HG03095 (cell line): ENCODE measurements around the gene GLA.
A peak's percentile ranks its signal among the peaks of the same experiment; 100 is the strongest.

Experiments used
- ATAC-seq: cut with Tn5 transposase; IDR thresholded peaks from one replicate; pipeline ENCODE4 v1.9.1; 2021; ENCODE audit warnings: moderate library complexity; ENCODE audit not compliant: unreplicated experiment

GLA gene

DNA sequence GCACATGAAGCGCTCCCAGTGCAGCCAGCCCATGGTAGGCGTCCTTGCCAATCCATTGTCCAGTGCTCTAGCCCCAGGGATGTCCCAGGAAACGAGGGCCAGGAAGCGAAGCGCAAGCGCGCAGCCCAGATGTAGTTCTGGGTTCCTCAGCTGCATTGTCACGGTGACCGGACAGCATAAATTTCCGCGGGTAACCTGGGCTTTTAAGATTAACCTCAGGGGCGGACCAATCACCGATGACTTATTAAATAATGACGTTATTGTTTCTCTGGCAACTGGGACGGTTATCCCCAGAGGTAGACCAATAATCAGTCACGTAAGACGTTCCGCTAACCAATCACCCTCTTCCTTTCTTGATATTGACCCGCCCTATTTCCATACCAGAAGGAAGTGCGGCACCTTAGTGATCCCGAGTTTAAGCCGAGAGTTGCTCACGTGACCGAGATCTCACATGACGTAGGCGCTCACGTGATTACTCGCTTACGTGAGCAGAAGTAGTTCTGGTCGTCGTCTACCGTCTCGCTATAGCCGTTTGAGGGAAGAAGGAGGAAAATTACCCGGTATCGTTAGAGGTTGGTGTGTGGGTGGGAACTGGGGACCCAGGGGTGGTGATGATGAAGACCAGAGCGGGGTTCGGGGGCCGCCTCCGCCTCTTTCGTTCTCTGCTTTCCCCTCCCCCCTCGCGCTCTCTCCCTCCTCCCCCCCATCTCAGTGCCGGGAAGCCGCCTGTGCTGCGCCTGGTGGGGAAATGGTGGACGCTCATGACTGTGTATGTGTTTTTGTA lies at the start of gene GLA, which contains the start of gene HNRNPH2:
Gene GLA (minus strand): TSS at position 178 of the 784 bp plus-strand sequence. CDS start 22 bp downstream, at position 156.
Gene HNRNPH2 (plus strand): TSS at position 475 of the 784 bp plus-strand sequence. CDS start 3,767 bp downstream, outside the sequence.
- peak; percentile 88 for ATAC-seq

GRCh38 chrX:101452056-101452455 lies 44.3 kb upstream of the GLA start:
- ATAC-seq, result no peak

- no peak for ATAC-seq
Observed at GRCh38 chrX:101450961-101451360, 43.2 kb upstream of the GLA start.

DNA sequence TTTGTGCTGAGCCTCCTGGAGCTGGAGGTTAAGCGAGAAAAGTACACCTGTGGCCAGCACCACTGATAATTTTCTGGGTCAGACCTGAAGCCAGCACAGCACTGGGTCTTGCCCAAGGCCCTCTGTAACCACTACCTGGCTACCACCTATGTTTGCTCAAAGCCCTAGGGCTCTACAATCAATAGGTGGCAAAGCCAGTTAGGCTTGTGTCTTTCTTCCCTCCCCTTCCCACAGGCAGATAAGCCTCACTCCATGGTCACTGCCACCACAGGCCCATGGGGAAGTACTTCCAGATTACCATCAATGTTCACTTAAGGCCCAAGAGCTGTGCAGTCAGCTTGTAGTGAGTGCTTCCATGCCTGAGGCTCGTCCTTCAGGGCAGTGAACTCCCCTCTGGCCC lies 42.4 kb upstream of the GLA start:
- no peak for ATAC-seq

GRCh38 chrX:101449279-101449678 lies 41.6 kb upstream of the GLA start:
- no peak for ATAC-seq

DNA sequence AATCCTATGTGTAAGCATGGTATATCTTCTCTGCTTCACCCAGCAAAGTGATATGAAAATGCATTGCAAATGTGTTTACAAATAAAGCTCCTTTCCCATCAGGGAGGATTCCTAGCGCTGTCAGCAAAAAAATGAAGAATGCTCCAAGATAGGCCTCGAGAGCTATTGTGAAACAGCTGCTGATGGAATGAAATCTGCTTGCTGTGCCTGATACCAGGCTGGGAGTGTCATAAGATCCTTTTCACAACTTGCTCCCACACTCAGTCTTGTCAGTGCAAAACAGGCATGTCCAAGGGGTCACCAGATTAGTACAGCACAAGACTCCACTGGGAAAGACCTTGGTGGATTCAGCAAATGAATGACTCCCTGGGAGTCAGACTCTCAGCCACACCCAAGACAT lies 34.4 kb upstream of the GLA start:
- no peak for ATAC-seq

DNA sequence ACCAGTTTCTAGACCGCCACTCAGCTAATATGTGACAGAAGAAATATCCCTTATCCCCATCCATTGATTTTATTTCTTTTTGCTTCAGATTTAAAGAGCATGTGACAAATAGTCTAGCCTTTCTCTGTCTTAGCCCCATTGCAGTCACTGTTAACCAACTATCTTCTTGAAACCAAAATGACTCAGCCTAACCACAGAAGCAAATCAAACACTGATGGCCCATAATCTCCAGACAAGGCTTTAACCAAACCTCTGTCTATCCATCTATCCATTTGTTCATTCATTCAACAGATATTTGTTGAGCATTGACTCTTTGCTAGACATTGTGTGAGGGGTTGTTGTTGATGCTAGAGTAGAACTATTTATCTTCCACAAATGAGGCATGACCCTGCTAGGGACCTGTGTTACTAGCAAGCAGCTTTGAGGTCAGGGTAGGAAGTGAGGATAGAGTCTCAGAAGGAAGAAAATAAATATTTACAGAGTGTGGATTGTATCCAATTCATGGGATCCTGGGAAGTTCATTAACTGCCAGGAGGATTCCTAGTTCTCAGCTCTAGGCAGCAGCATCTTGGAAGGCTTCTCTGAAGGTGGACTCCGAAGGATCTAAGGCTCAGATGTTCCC lies 22.8 kb upstream of the GLA start:
- peak; percentile 95 for ATAC-seq

DNA sequence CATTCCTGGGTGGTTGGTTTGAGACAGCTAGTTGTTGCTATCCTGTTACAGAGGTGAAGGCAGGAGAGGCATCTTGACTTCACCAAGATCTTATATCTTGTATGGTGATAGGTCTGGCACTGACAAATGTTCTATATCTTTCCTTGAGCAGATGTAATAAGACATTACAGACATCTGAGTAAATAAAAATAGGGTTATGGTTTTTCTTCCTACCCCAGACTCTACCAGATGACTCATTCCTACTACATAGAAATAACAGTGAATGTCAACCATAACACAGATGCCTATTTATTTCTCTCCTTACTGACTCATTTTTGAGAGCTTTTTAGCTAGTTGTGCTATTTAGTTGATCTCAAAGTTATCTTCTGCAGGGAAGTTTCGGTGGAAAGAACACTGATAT lies 22.2 kb upstream of the GLA start:
- ATAC-seq, result no peak

DNA sequence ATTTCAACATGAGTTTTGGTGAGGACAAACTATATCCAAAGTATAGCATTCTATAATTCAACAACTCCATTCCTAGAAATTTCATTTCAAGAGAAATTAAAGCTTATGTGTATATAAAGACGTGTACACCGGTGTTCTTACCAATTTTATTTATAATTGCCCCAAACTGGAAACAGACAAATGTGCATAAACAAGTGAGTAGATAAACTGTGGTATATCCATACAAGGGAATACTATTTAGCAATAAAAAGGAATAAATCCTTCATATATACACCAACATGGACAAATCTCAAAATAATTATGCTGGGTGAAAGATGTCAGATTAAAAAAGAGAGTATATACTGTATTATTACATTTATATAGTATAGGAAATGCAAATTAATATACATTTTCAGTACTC lies 20.2 kb upstream of the GLA start:
- ATAC-seq, result no peak

DNA sequence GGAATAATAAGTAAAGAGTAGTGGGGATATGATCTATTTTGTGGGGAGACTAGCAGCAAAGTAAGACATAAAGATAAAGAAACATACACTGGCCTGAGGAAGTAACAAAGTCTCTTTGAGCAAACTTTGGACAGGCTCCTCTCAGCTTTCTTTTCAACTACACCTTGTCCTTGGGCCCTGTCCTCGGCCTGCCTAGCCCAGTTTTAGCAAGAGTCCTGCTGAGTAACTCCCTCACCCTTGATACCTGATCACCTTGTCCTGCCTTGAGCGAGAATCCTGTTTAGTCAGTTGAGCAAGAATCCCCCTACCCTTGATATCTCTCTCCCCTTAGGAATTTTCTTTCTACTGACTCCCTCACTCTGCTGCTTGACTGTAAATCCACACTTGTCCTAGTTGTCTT lies 11.8 kb upstream of the GLA start:
- ATAC-seq, result no peak

- peak; percentile 35 for ATAC-seq
Observed at GRCh38 chrX:101417981-101418841, 10.5 kb upstream of the GLA start.

DNA sequence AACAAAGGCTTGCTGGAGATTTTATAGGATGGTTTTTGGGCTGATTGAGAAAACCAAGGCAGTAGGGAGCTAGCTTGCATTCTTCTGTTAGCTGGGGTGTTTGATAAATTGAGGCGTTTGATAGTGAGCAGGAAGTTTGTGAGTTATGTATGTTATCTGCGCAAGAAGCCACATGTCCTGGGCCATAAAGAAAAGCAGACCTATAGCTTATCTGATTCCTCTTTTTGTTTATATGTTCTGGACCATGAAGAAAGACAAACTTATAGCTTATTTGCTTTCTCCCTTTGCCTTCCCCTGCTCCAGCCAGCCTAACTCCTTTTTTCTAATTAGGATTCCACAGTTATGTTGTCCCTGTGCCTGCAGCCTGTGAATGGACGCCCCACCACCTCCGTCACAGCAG lies 9.5 kb upstream of the GLA start:
- no peak for ATAC-seq

DNA sequence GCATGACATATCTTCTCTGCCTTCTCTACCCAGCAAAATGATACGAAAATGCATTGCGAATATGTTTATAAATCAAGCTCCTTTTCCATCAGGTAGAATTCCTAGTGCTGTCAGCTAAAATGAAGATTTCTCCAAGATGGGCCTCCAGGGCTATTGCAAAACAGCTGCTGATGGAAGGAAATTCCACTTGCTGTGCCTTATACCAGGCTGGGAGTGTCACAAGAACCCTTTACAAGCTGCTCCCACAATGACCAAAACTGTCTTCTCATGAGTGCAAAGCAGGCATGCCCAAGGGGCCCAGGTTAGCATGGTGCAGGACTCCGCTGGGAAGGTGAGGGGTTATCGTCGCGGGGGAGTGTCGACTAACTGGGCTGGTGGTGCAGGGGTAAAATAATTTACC lies 9.0 kb upstream of the GLA start:
- ATAC-seq, result no peak

DNA sequence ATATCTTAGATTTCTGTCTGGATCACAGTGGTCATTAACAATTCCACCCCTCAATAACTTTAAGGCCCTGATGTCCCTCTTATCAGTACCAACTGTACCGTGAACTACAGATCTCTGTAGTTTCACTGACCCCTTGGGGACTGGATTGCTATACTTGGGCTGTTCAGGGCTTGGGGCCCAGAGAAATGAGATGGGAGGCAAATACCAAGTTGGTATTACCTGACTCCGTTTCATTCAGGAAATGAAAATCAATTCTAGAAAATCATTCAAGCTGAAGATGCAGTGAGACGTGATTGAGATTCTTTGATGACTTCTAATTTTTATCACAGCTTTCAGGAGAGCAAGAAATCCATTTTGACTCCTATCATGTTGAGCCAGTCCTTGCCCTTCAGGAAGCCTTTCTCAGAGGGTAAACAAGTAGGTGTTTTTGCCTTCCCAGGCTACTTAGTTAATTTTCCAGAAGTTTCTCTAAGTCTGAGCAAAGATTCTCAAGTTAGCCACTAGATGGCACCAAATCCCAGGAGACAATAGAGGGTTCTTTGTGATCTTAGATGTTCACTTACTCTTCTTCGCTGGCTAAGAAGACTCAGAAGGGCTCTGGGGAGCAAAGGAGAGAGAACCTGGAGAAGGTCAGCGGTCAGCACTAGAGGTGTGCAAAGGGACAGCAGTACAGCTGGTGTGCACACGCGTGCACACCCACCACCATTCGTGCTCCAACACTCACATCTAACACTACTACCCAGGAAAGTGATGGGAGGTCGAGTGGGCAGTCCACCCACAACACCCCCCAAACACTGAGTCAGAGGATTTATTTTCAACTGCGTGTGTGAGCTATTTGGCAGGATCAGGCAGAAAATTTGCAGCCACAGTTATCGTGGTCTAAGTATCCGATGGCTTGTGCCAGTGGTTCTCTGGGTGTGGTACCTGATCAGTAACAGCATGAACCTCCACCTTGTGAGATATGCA lies 7.7 kb upstream of the GLA start:
- peak; percentile 67 for ATAC-seq

GRCh38 chrX:101411984-101412383 lies 4.3 kb upstream of the GLA start:
- no peak for ATAC-seq

DNA sequence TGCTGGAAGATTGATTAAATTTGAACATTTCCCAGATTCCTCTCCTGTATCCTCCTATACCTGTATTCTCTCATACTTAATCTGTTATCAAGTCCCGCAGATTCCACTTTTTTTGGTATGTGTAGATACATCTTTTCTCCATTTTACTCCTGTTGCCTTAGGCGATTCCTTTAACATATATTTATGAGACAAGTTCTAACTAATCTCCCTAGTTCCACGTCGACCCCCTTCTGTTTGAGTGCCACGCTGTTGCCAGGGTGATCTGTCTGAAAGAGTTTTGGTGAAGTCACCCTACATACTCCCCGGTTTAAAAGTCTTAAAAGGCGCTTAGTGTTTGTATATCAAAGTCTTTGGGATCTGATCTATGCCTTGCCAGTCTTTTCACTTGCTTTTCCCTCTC lies 2.7 kb upstream of the GLA start:
- ATAC-seq, result no peak

DNA sequence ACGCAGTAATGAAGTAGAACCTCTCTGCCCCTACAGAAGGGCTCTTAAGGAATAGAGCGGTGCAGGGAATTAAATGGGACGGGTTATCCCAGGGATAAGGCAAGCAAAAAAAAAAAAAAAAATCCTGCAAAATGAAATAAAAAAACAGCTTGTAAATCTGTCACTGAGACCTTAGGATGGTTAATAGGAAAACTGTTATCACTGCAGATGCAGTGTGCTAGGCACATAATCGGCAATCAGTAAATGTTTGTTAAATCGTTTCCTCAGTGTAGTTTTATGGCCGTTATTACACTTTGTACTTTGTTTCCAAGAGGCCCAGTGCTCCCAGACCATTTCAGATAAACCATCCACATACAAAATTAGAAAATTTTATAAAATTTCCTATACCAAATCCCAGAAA lies 1.3 kb upstream of the GLA start:
- no peak for ATAC-seq

- no peak for ATAC-seq
Observed at GRCh38 chrX:101408532-101408841, 762 bp upstream of the GLA start.

- ATAC-seq, result no peak
Observed at GRCh38 chrX:101407167-101407747, 468 bp downstream of the GLA start.

DNA sequence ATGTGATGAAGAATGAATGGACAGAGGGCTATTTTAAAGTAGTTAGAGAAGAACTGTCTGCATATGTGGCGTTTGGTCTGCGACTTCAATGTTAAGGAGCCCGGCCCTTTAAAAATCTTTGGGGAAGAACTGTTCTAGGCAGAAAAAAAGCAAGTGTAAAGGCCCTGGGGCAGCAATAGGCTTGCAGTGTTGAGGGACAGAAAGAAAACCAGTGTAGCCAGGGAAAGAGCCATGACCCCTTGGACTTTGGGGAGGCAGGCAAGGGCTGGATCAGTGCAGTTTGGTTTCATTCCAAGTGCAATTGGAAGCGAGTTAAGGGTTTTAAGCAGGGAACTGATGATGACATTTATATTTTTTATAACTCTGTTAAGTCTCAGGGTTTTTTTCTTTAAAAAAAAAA lies 7.9 kb downstream of the GLA start:
- no peak for ATAC-seq
